COLO668 (cell line): ENCODE data around the gene NAPSA.

Source experiments
- DNase-seq: peaks from one replicate; lab custom pipeline; 2025; ENCODE audit not compliant: unreplicated experiment; lab: John Stamatoyannopoulos, UW

The NAPSA gene

GRCh38 chr19:50318438-50318837, 47.0 kb downstream of the NAPSA start:
- no peak for DNase-seq

- no peak for DNase-seq
These were observed 48.3 kb downstream of the NAPSA start for GRCh38 chr19:50317115-50317514.

GRCh38 chr19:50315773-50316448, 49.5 kb downstream of the NAPSA start:
- peak; percentile 50 for DNase-seq

GRCh38 chr19:50314724-50315708, 50.4 kb downstream of the NAPSA start:
- DNase-seq: no peak

- peak; percentile 58 for DNase-seq
These were observed 51.5 kb downstream of the NAPSA start for GRCh38 chr19:50313812-50314536.

GRCh38 chr19:50312967-50313811, 52.2 kb downstream of the NAPSA start:
- no peak for DNase-seq

GRCh38 chr19:50311723-50312635, 53.5 kb downstream of the NAPSA start:
- DNase-seq: peak; percentile 14

- no peak for DNase-seq
These were observed 54.5 kb downstream of the NAPSA start for GRCh38 chr19:50310759-50311465.

GRCh38 chr19:50309396-50310125, 55.9 kb downstream of the NAPSA start:
- DNase-seq: no peak

- no peak for DNase-seq
These were observed 56.4 kb downstream of the NAPSA start for GRCh38 chr19:50308991-50309390.
